CD4-positive, CD25-positive, alpha-beta regulatory T cell (primary cell): ENCODE measurements around the gene IL16. TPM values are rescaled to one million over a fixed set of nuclear protein-coding genes. Genes with fewer than 3 reads are reported as not detected.

ENCODE experiments used
- ATAC-seq, 2 donors: fragments of 150-1000 bp; cut with Tn5 transposase; one replicate each; pipeline ENCODE4 v1.10.0; 2021; ENCODE audit warnings: low read depth in 2 of 2, moderate number of reproducible peaks in 2 of 2, moderate library complexity in 1 of 2
- DNase-seq, 3 donors: peaks; one replicate each; pipeline versions ENCODE4 v3.0.0 to v3.0.0-alpha.2; 2012 to 2022; ENCODE audit warnings: mixed read lengths in 1 of 3
- H3K27ac ChIP-seq: one replicate; pipeline ENCODE4 v1.7.0; 2013; ENCODE audit warnings: mild to moderate bottlenecking, low read length; ENCODE audit not compliant: insufficient read depth, poor library complexity, severe bottlenecking
- H3K27me3 ChIP-seq: one replicate; pipeline ENCODE4 v1.7.0; 2013; ENCODE audit warnings: low read length; ENCODE audit not compliant: control insufficient read depth, insufficient read depth
- H3K36me3 ChIP-seq: one replicate; pipeline ENCODE4 v1.7.0; 2013; ENCODE audit warnings: mild to moderate bottlenecking, low read length, moderate library complexity; ENCODE audit not compliant: control insufficient read depth, insufficient read depth
- H3K4me1 ChIP-seq: 2 replicates; pipeline ENCODE4 v1.7.0; 2013; ENCODE audit warnings: mild to moderate bottlenecking, low read length; ENCODE audit not compliant: insufficient read depth, control insufficient read depth, poor library complexity, severe bottlenecking
- H3K4me3 ChIP-seq: one replicate; pipeline ENCODE4 v1.7.0; 2013; ENCODE audit warnings: low read depth, mild to moderate bottlenecking, low read length, moderate library complexity
- H3K9me3 ChIP-seq, 2 experiments: 1 replicate in 1 of 2; 2 replicates in 1 of 2; pipeline ENCODE4 v1.7.0; 2013; ENCODE audit warnings: low read length in 2 of 2, mild to moderate bottlenecking in 1 of 2, moderate library complexity in 1 of 2; ENCODE audit not compliant: control insufficient read depth in 2 of 2
- H3K27ac Mint-ChIP-seq, 3 donors: one replicate each; pipeline ENCODE4 v1.8.0; 2020 to 2022; ENCODE audit warnings: mild to moderate bottlenecking in 3 of 3, mixed read lengths in 3 of 3, moderate library complexity in 2 of 3
- H3K27me3 Mint-ChIP-seq: one replicate; pipeline ENCODE4 v1.8.0; 2022; ENCODE audit warnings: mild to moderate bottlenecking, mixed read lengths
- H3K36me3 Mint-ChIP-seq: one replicate; pipeline ENCODE4 v1.8.0; 2020; ENCODE audit warnings: mixed read lengths
- H3K4me1 Mint-ChIP-seq, 4 donors: one replicate each; pipeline ENCODE4 v1.8.0; 2020 to 2022; ENCODE audit warnings: mixed read lengths in 4 of 4, mild to moderate bottlenecking in 1 of 4
- H3K4me3 Mint-ChIP-seq, 4 donors: one replicate each; pipeline ENCODE4 v1.8.0; 2020 to 2022; ENCODE audit warnings: mild to moderate bottlenecking in 4 of 4, mixed read lengths in 4 of 4, moderate library complexity in 3 of 4
- H3K9me3 Mint-ChIP-seq, 7 donors: one replicate each; pipeline ENCODE4 v1.8.0; 2020 to 2022; ENCODE audit warnings: mixed read lengths in 7 of 7, mild to moderate bottlenecking in 3 of 7, moderate library complexity in 2 of 7
- polyA plus RNA-seq, 4 donors: library from polyadenylated mRNA; unstranded; fragments of 300-500 nt; fragmentation: Illumina TruSeq; gene quantifications; one replicate each; pipeline ENCODE4 v1.2.3, GENCODE V29; 2021
- total RNA-seq: library from RNA; stranded (reverse); gene quantifications from one replicate; pipeline ENCODE4 v1.2.3, GENCODE V29; 2022

IL16 gene
- total and polyA plus RNA-seq, 5 donors from 2014 or later: 141 to 317 (median 264) TPM

GRCh38 chr15:81259760-81260298 lies 63.1 kb downstream of the IL16 start:
- no peaks in the 10 kb centered on the region for H3K4me1 ChIP-seq
- no peak for DNase-seq
- H3K27ac Mint-ChIP-seq: no peak overlapping the region
- H3K4me1 Mint-ChIP-seq: no peaks in the 10 kb centered on the region
- peaks cover 0 to 1% (median 0%) of the 10 kb centered on the region in 7 donors for H3K9me3 Mint-ChIP-seq
- H3K27ac ChIP-seq: no peak overlapping the region
- peaks cover 2% of the 10 kb centered on the region for H3K27me3 ChIP-seq
- ATAC-seq: no peak
- H3K9me3 ChIP-seq: no peaks in the 10 kb centered on the region
- H3K36me3 Mint-ChIP-seq: no peaks in the 10 kb centered on the region
- no peaks in the 10 kb centered on the region for H3K36me3 ChIP-seq
- no peak overlapping the region for H3K4me3 ChIP-seq
- H3K4me3 Mint-ChIP-seq: no peak overlapping the region
- H3K27me3 Mint-ChIP-seq: peaks cover 13% of the 10 kb centered on the region

DNA sequence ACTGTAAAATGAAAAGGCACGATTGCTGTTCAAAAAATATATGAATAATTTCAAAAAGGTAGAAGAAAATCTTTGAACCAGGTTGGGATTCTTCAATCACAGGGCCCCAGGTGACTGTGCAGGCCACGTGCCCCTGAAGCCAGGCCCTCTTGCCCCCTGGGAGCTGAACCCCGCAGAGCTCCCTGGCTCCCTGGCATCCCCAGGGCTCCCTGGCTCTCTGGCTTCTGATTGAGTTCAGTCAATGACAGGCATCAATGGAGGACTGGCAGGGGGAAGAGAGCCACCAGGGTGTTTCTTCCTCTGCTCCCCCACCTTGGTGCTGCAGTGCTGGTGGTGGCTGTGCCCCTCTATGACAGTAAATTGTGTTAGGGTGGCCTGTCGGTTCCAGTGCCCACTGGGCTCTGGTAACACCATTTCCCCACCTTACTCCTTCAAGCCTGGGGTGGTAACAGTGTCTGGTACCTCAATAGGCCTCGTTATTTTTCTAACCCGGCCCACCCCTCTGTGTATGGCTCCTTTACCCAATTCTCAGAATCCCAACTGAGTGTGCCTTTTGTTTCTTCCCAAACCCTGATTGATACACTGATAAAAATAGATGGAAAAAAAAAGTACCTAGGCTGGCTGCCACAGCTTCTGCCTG lies 64.6 kb downstream of the IL16 start:
- DNase-seq: no peak
- H3K27me3 ChIP-seq: peaks cover 2% of the 10 kb centered on the region
- H3K27me3 Mint-ChIP-seq: peaks cover 5% of the 10 kb centered on the region
- peaks cover 11% of the 10 kb centered on the region for H3K4me1 ChIP-seq
- H3K9me3 Mint-ChIP-seq: peaks cover 0 to 1% (median 0%) of the 10 kb centered on the region in 7 donors
- ATAC-seq: no peak
- H3K27ac Mint-ChIP-seq: no peak overlapping the region
- H3K36me3 Mint-ChIP-seq: no peaks in the 10 kb centered on the region
- H3K4me3 Mint-ChIP-seq: no peak overlapping the region
- H3K4me3 ChIP-seq: no peak overlapping the region
- no peak overlapping the region for H3K27ac ChIP-seq
- H3K9me3 ChIP-seq: no peaks in the 10 kb centered on the region
- no peaks in the 10 kb centered on the region for H3K36me3 ChIP-seq
- H3K4me1 Mint-ChIP-seq: peaks cover 0 to 13% (median 8%) of the 10 kb centered on the region in 4 donors

GRCh38 chr15:81263477-81263876 lies 66.8 kb downstream of the IL16 start:
- no peak overlapping the region for H3K4me3 Mint-ChIP-seq
- no peaks in the 10 kb centered on the region for H3K9me3 ChIP-seq
- H3K4me1 Mint-ChIP-seq: peaks cover 0 to 17% (median 10%) of the 10 kb centered on the region in 4 donors
- DNase-seq (no peak), ATAC-seq (no peak)
- H3K9me3 Mint-ChIP-seq: peaks cover 0 to 1% (median 0%) of the 10 kb centered on the region in 7 donors
- no peaks in the 10 kb centered on the region for H3K36me3 Mint-ChIP-seq
- H3K27me3 ChIP-seq: peaks cover 2% of the 10 kb centered on the region
- H3K27ac Mint-ChIP-seq: no peak overlapping the region
- H3K36me3 ChIP-seq: no peaks in the 10 kb centered on the region
- peaks cover 12% of the 10 kb centered on the region for H3K4me1 ChIP-seq
- no peak overlapping the region for H3K4me3 ChIP-seq
- peaks cover 5% of the 10 kb centered on the region for H3K27me3 Mint-ChIP-seq
- H3K27ac ChIP-seq: no peak overlapping the region

DNA sequence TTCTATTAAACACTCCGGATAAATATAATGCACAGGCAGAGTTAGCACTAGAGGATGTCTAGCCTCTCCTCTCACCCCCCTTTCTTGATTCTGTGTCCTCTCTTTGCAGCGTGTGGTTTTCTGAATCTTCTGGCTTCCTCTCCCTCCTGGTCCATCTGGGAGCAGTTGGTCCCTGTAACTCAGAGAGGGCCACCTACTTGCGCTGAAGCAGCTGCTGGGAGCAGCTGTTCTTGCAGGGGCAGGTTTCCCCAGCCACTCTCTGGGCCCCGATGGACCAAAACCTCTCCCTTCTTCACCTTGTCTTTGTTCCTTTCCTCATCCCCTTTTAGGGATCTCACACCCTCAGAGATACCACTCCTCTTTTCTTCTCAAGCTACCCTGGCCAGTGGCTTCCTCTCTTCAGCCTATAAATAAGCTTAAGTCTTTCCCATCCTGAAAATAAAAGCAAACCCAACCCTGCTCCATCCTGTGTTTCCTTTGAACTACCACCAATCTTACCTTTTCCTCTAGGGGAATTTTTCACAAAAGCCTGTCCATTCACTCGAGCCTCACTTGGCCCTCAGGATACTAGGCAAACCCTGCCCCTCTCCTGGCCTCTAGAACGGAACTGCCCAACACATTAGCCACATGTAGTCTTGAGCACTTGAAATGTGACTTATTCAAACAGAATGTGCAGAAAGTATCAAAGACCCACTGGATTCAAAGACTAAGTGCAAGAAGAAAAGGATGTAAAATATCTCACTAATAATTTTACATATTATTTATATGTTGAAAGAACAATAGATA lies 67.6 kb downstream of the IL16 start:
- peaks cover 5% of the 10 kb centered on the region for H3K27me3 Mint-ChIP-seq
- H3K9me3 ChIP-seq: no peaks in the 10 kb centered on the region
- no peaks in the 10 kb centered on the region for H3K36me3 Mint-ChIP-seq
- H3K27ac ChIP-seq: no peak overlapping the region
- no peak overlapping the region for H3K4me3 Mint-ChIP-seq
- H3K36me3 ChIP-seq: no peaks in the 10 kb centered on the region
- peaks cover 2% of the 10 kb centered on the region for H3K27me3 ChIP-seq
- H3K9me3 Mint-ChIP-seq: peaks cover 0 to 1% (median 0%) of the 10 kb centered on the region in 7 donors
- H3K27ac Mint-ChIP-seq: no peak overlapping the region
- no peak for DNase-seq
- H3K4me3 ChIP-seq: no peak overlapping the region
- H3K4me1 Mint-ChIP-seq: peaks cover 0 to 17% (median 10%) of the 10 kb centered on the region in 4 donors
- H3K4me1 ChIP-seq: peaks cover 12% of the 10 kb centered on the region
- no peak for ATAC-seq

DNA sequence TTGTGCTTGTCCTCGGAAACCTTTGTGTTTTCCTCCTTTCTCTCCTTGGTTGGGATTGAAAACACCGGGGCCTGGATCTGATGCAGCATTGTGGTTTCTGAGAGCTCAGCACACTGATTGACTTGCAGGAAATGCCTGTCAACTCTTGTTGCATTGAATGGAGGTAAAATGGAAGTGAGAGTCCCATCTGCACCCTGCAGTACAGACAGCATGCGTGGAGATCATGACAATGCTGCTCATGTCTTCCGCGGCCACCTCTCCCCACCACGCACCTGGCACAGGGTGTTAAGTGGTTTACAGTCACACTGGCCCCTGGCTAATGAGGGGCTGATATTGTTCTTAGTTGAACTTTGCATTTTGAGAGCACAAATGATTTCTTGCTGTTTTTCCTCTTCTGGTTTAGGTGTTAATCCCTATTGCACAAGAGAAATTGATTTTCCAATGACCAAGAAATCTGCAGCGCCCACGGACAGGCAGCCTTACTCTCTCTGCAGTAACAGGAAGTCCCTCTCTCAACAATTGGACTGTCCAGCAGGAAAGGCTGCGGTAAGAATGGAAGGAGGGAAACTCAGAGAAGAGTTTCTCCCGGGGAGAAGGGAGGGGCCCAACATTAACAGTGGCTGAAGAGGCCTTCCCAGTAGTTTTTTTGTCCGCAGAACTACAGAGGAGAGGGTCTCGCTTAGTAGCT lies 68.7 kb downstream of the IL16 start:
- H3K4me3 Mint-ChIP-seq: peak overlapping the region in 2 of 4 donors; percentile 79 to 88

GRCh38 chr15:81265944-81266775 lies 69.5 kb downstream of the IL16 start:
- DNase-seq: peak; percentile 63 to 90 (median 75)
- H3K36me3 ChIP-seq: no peaks in the 10 kb centered on the region
- peak overlapping the region in 2 of 4 donors; percentile 79 to 88 for H3K4me3 Mint-ChIP-seq
- H3K27ac ChIP-seq: no peak overlapping the region
- H3K9me3 Mint-ChIP-seq: peaks cover 0 to 1% (median 0%) of the 10 kb centered on the region in 7 donors
- H3K4me1 ChIP-seq: peaks cover 12% of the 10 kb centered on the region
- no peaks in the 10 kb centered on the region for H3K27me3 ChIP-seq
- H3K4me1 Mint-ChIP-seq: peaks cover 0 to 17% (median 10%) of the 10 kb centered on the region in 4 donors
- H3K4me3 ChIP-seq: peak overlapping the region; percentile 73
- peaks cover 5% of the 10 kb centered on the region for H3K27me3 Mint-ChIP-seq
- ATAC-seq: peak; percentile 88 to 90
- no peaks in the 10 kb centered on the region for H3K36me3 Mint-ChIP-seq
- H3K9me3 ChIP-seq: no peaks in the 10 kb centered on the region
- peak overlapping the region in 1 of 3 donors; percentile 79 for H3K27ac Mint-ChIP-seq

More for the DNA sequence above, 68.7 kb downstream of the IL16 start:
- ATAC-seq: no peak
- H3K9me3 Mint-ChIP-seq: peaks cover 0 to 1% (median 0%) of the 10 kb centered on the region in 7 donors
- peaks cover 5% of the 10 kb centered on the region for H3K27me3 Mint-ChIP-seq
- H3K27me3 ChIP-seq: no peaks in the 10 kb centered on the region
- no peak overlapping the region for H3K27ac Mint-ChIP-seq
- peak in 1 of 3 donors; percentile 29 for DNase-seq
- no peaks in the 10 kb centered on the region for H3K36me3 Mint-ChIP-seq
- H3K4me1 ChIP-seq: peaks cover 12% of the 10 kb centered on the region
- no peaks in the 10 kb centered on the region for H3K36me3 ChIP-seq
- peak overlapping the region; percentile 73 for H3K4me3 ChIP-seq
- H3K9me3 ChIP-seq: no peaks in the 10 kb centered on the region
- peaks cover 0 to 17% (median 10%) of the 10 kb centered on the region in 4 donors for H3K4me1 Mint-ChIP-seq
- no peak overlapping the region for H3K27ac ChIP-seq

DNA sequence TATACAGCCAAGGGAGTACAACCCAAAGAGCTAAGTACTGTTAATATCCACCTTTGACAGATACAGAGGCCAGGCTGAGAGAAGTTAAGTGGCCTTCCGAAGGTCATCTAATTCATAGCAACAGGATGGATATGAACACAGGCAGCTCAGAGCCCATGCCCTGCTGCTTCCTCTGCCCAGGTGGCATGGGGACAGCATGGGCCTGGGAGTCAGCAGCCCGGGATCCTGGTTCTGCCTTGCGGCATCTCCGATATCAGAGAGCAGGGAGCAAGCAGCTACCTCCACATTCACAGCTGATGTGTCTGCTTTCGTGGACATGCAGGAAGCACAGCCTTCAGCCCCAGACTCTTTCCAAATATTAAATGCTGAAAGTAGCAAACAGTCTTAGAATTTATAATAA lies 71.7 kb downstream of the IL16 start:
- DNase-seq: no peak
- no peaks in the 10 kb centered on the region for H3K36me3 ChIP-seq
- Mint-ChIP-seq H3K27me3 (peaks cover 5% of the 10 kb centered on the region), H3K4me3 (no peak overlapping the region), H3K9me3 (peaks cover 0 to 1% (median 0%) of the 10 kb centered on the region in 7 donors), H3K4me1 (peaks cover 0 to 17% (median 10%) of the 10 kb centered on the region in 4 donors), H3K27ac (no peak overlapping the region), H3K36me3 (no peaks in the 10 kb centered on the region)
- H3K4me3 ChIP-seq: no peak overlapping the region
- no peak overlapping the region for H3K27ac ChIP-seq
- H3K4me1 ChIP-seq: peaks cover 12% of the 10 kb centered on the region
- H3K9me3 ChIP-seq: no peaks in the 10 kb centered on the region
- no peak for ATAC-seq
- no peaks in the 10 kb centered on the region for H3K27me3 ChIP-seq
